Hepatocyte (in vitro differentiated cells): ENCODE data around the gene GABRQ. TPM values are rescaled to one million over a fixed set of nuclear protein-coding genes. Genes with fewer than 3 reads are reported as not detected.

Experiments
- DNase-seq: peaks from one replicate; pipeline ENCODE4 v3.0.0-alpha.2; 2016; ENCODE audit warnings: low spot score
- H2AFZ ChIP-seq: fragments of 200-600 bp; sonication (generic); 2 replicates; pipeline ENCODE4 v1.6.0; 2016; ENCODE audit warnings: antibody characterized with exemption, mild to moderate bottlenecking
- H3K27ac ChIP-seq: fragments of 200-600 bp; sonication (generic); 2 replicates; pipeline ENCODE4 v1.5.1; 2016; ENCODE audit warnings: mild to moderate bottlenecking
- H3K27me3 ChIP-seq: fragments of 200-600 bp; sonication (generic); 2 replicates; pipeline ENCODE4 v1.6.1; 2016
- H3K36me3 ChIP-seq: fragments of 200-600 bp; sonication (generic); replicated peaks from 2 replicates; pipeline ENCODE4 v1.5.1; 2016; ENCODE audit warnings: low read depth; ENCODE audit not compliant: insufficient read depth
- H3K4me1 ChIP-seq: fragments of 200-600 bp; sonication (generic); 2 replicates; pipeline ENCODE4 v1.5.1; 2016; ENCODE audit warnings: mild to moderate bottlenecking, moderate library complexity; ENCODE audit not compliant: insufficient read depth
- H3K4me2 ChIP-seq: fragments of 200-600 bp; sonication (generic); 2 replicates; pipeline ENCODE4 v1.6.0; 2016
- H3K4me3 ChIP-seq: fragments of 200-600 bp; sonication (generic); 2 replicates; pipeline ENCODE4 v1.5.1; 2016; ENCODE audit warnings: mild to moderate bottlenecking
- H3K79me2 ChIP-seq: fragments of 200-600 bp; sonication (generic); 2 replicates; pipeline ENCODE4 v1.6.0; 2017; ENCODE audit warnings: mild to moderate bottlenecking
- H3K9me2 ChIP-seq: fragments of 200-600 bp; sonication (generic); replicated peaks from 2 replicates; pipeline ENCODE4 v1.6.0; 2017; ENCODE audit warnings: mild to moderate bottlenecking; ENCODE audit not compliant: insufficient read depth
- H3K9me3 ChIP-seq: fragments of 200-600 bp; sonication (generic); 2 replicates; pipeline ENCODE4 v1.5.1; 2016; ENCODE audit warnings: low read depth, mild to moderate bottlenecking
- H4K20me1 ChIP-seq: fragments of 200-600 bp; sonication (generic); 2 replicates; pipeline ENCODE4 v1.6.0; 2016; ENCODE audit warnings: mild to moderate bottlenecking; ENCODE audit not compliant: insufficient read depth, poor library complexity, severe bottlenecking
- CTCF ChIP-seq: fragments of 200-600 bp; sonication (generic); IDR thresholded peaks from 2 replicates; pipeline ENCODE4 v1.5.1; 2016; ENCODE audit warnings: antibody characterized with exemption, mild to moderate bottlenecking; ENCODE audit not compliant: poor library complexity
- EZH2 ChIP-seq: fragments of 200-600 bp; sonication (generic); IDR thresholded peaks from 2 replicates; pipeline ENCODE4 v1.6.1; 2016; ENCODE audit warnings: antibody characterized with exemption, mild to moderate bottlenecking, borderline replicate concordance
- EZH2phosphoT487 ChIP-seq: fragments of 200-600 bp; sonication (generic); IDR thresholded peaks from one replicate; pipeline ENCODE4 v1.6.1; 2018; ENCODE audit warnings: antibody characterized with exemption, mild to moderate bottlenecking, low read depth, moderate library complexity; ENCODE audit not compliant: unreplicated experiment, severe bottlenecking
- whole genome bisulfite sequencing: methylation state at CpG from one replicate; pipeline ENCODE4 v1.1.6; 2016; ENCODE audit warnings: low lambda C conversion rate; ENCODE audit errors: missing lambda C conversion rate; 5-methylcytosine and 5-hydroxymethylcytosine counted together
- polyA plus RNA-seq: library from polyadenylated mRNA; unstranded; fragments of >200 nt; fragmentation: Nextera tagmentation; extraction: Ambion mirVana; gene quantifications from 2 replicates; pipeline ENCODE4 v1.2.1, GENCODE V29; 2016
- total RNA-seq: library from RNA; depleted of rRNA; stranded (reverse); fragments of >200 nt; gene quantifications from 2 replicates; pipeline ENCODE4 v1.2.3, GENCODE V29; 2014

The GABRQ gene
- total and polyA plus RNA-seq, 2 experiments from 2014 or later: 0.60 TPM; not detected in 1

- Histone ChIP-seq H3K4me3 (no peak overlapping the region), H3K36me3 (no peaks in the 10 kb centered on the region), H3K27ac (no peak overlapping the region), H2AFZ (no peak overlapping the region), H3K9me3 (no peaks in the 10 kb centered on the region), H3K27me3 (peaks cover 21% of the 10 kb centered on the region), H3K4me2 (no peak overlapping the region), H3K9me2 (no peaks in the 10 kb centered on the region), H3K79me2 (no peaks in the 10 kb centered on the region), H4K20me1 (no peaks in the 10 kb centered on the region), H3K4me1 (no peaks in the 10 kb centered on the region)
- TF ChIP-seq EZH2phosphoT487: no peak
- no peak for TF ChIP-seq EZH2
- TF ChIP-seq CTCF: no peak
- no peak for DNase-seq
- WGBS: 83% methylated on average over 7 of the region's 7 CpGs
Observed at GRCh38 chrX:152639426-152639825, 1.7 kb downstream of the GABRQ start.

- Histone ChIP-seq H3K36me3 (no peaks in the 10 kb centered on the region), H3K27me3 (peaks cover 21% of the 10 kb centered on the region), H3K4me2 (no peak overlapping the region), H3K9me2 (no peaks in the 10 kb centered on the region), H2AFZ (no peak overlapping the region), H3K27ac (no peak overlapping the region), H3K79me2 (no peaks in the 10 kb centered on the region), H3K4me1 (no peaks in the 10 kb centered on the region), H3K9me3 (no peaks in the 10 kb centered on the region), H3K4me3 (no peak overlapping the region), H4K20me1 (no peaks in the 10 kb centered on the region)
- WGBS: 79% methylated on average over 17 of the region's 18 CpGs
- peak; percentile 31 for DNase-seq
- TF ChIP-seq CTCF: no peak
- TF ChIP-seq EZH2phosphoT487: no peak
- no peak for TF ChIP-seq EZH2
Observed at GRCh38 chrX:152640034-152640818, 2.5 kb downstream of the GABRQ start.

- 61% methylated on average over 10 of the region's 10 CpGs for WGBS
- Histone ChIP-seq H3K4me2 (no peak overlapping the region), H3K27ac (no peak overlapping the region), H3K9me3 (no peaks in the 10 kb centered on the region), H3K4me1 (no peaks in the 10 kb centered on the region), H3K27me3 (peaks cover 18% of the 10 kb centered on the region), H3K36me3 (no peaks in the 10 kb centered on the region), H4K20me1 (no peaks in the 10 kb centered on the region), H3K4me3 (no peak overlapping the region), H3K9me2 (no peaks in the 10 kb centered on the region), H3K79me2 (no peaks in the 10 kb centered on the region), H2AFZ (no peak overlapping the region)
- no peak for TF ChIP-seq CTCF
- DNase-seq: no peak
Observed at GRCh38 chrX:152641256-152641875, 3.7 kb downstream of the GABRQ start.
